GM08714 (cell line): ENCODE measurements around the gene CRYGC.
"Not testable (repeated sequence)": the region's sequence is repeated elsewhere in the genome, so short reads cannot be mapped to it uniquely, and the experiment has no call there.

Source experiments
- H3K4me3 ChIP-seq: fragments of 200-500 bp; sonication (Bioruptor generic); 2 replicates; pipeline ENCODE4 v1.5.1; 2014; ENCODE audit warnings: mild to moderate bottlenecking, low read length, inconsistent platforms
- ZNF274 ChIP-seq: IDR thresholded peaks from 2 replicates; pipeline ENCODE4 v1.6.1; 2012; ENCODE audit warnings: mild to moderate bottlenecking, low read depth, low read length

The CRYGC gene

GRCh38 chr2:208125251-208125650 lies 4.4 kb downstream of the CRYGC start:
- H3K4me3 ChIP-seq: no peak overlapping the region

GRCh38 chr2:208124013-208124715 lies 5.5 kb downstream of the CRYGC start, which contains the start of gene CRYGD:
Gene CRYGD (minus strand): TSS chr2:208124524. CDS start chr2:208124473, 51 bp downstream.
- H3K4me3 ChIP-seq: not testable (repeated sequence)

More at GRCh38 chr2:208125251-208125650, 4.4 kb downstream of the CRYGC start:
- no peak for TF ChIP-seq ZNF274

- no peak for TF ChIP-seq ZNF274
- no peak overlapping the region for H3K4me3 ChIP-seq
Observed at GRCh38 chr2:208122248-208122647, 7.4 kb downstream of the CRYGC start.

- no peak overlapping the region for H3K4me3 ChIP-seq
- TF ChIP-seq ZNF274: no peak
Observed at GRCh38 chr2:208118918-208119317, 10.7 kb downstream of the CRYGC start.

- not testable (repeated sequence) for H3K4me3 ChIP-seq
Observed at GRCh38 chr2:208117390-208117789, 12.2 kb downstream of the CRYGC start.

- no peak for TF ChIP-seq ZNF274
- H3K4me3 ChIP-seq: no peak overlapping the region
Observed at GRCh38 chr2:208112969-208113368, 16.7 kb downstream of the CRYGC start.

GRCh38 chr2:208112273-208112745 lies 17.3 kb downstream of the CRYGC start:
- not testable (repeated sequence) for H3K4me3 ChIP-seq

- TF ChIP-seq ZNF274: no peak
- H3K4me3 ChIP-seq: no peak overlapping the region
Observed at GRCh38 chr2:208103616-208104015, 26.0 kb downstream of the CRYGC start.

- TF ChIP-seq ZNF274: no peak
Observed at GRCh38 chr2:208101716-208102631, 27.7 kb downstream of the CRYGC start.

GRCh38 chr2:208099682-208100470 lies 29.8 kb downstream of the CRYGC start:
- no peak for TF ChIP-seq ZNF274
- H3K4me3 ChIP-seq: no peak overlapping the region

More at GRCh38 chr2:208101716-208102631, 27.7 kb downstream of the CRYGC start:
- H3K4me3 ChIP-seq: no peak overlapping the region

GRCh38 chr2:208098701-208099100 lies 30.9 kb downstream of the CRYGC start:
- H3K4me3 ChIP-seq: not testable (repeated sequence)

- TF ChIP-seq ZNF274: no peak
- H3K4me3 ChIP-seq: no peak overlapping the region
Observed at GRCh38 chr2:208098267-208098666, 31.4 kb downstream of the CRYGC start.

GRCh38 chr2:208097801-208098200 lies 31.8 kb downstream of the CRYGC start:
- no peak overlapping the region for H3K4me3 ChIP-seq
- TF ChIP-seq ZNF274: no peak

GRCh38 chr2:208097313-208097712 lies 32.3 kb downstream of the CRYGC start:
- TF ChIP-seq ZNF274: no peak
- no peak overlapping the region for H3K4me3 ChIP-seq
